Keratinocyte (primary cell): ENCODE results near the gene VPS13D. TPM values are rescaled to one million over a fixed set of nuclear protein-coding genes. Genes with fewer than 3 reads are reported as not detected.

Experiments
- DNase-seq: peaks from one replicate; pipeline ENCODE4 v3.0.0-alpha.2; 2011; ENCODE audit warnings: low read depth, missing footprints, low spot score
- FAIRE-seq: peaks from 2 replicates; lab custom pipeline; 2011; peaks lifted over from hg19 to GRCh38; lab: Jason Lieb, UNC
- H2AFZ ChIP-seq: 2 replicates; pipeline ENCODE4 v1.6.0; 2012; ENCODE audit warnings: low read length, control low read depth, inconsistent platforms; ENCODE audit not compliant: control insufficient read depth
- H3K27ac ChIP-seq: 2 replicates; pipeline ENCODE4 v1.5.1; 2011; ENCODE audit warnings: low read length; ENCODE audit not compliant: control insufficient read depth, insufficient read depth
- H3K27me3 ChIP-seq: 3 replicates; pipeline ENCODE4 v1.6.0; 2011; ENCODE audit warnings: low read length; ENCODE audit not compliant: control insufficient read depth, insufficient read depth; ENCODE audit errors: extremely low read depth
- H3K36me3 ChIP-seq, 2 experiments: 2 replicates in 1 of 2; 3 replicates in 1 of 2; pipeline ENCODE4 v1.5.1; 2011; ENCODE audit warnings: low read length in 2 of 2, mild to moderate bottlenecking in 1 of 2; ENCODE audit not compliant: control insufficient read depth in 2 of 2, insufficient read depth in 2 of 2; ENCODE audit errors: extremely low read depth in 1 of 2
- H3K4me1 ChIP-seq: 3 replicates; pipeline ENCODE4 v1.5.1; 2011; ENCODE audit warnings: low read length; ENCODE audit not compliant: control insufficient read depth, insufficient read depth; ENCODE audit errors: extremely low read depth
- H3K4me2 ChIP-seq: 3 replicates; pipeline ENCODE4 v1.6.0; 2011; ENCODE audit warnings: low read depth, low read length; ENCODE audit not compliant: control insufficient read depth, insufficient read depth; ENCODE audit errors: extremely low read depth
- H3K4me3 ChIP-seq, 3 experiments: fragments of 200-600 bp in 1 of 3; sonication (generic) in 1 of 3; 2 replicates in 2 of 3; 3 replicates in 1 of 3; pipeline ENCODE4 v1.5.1; 2011 to 2016; ENCODE audit warnings: low read length in 3 of 3, mild to moderate bottlenecking in 3 of 3, control low read depth in 2 of 3, inconsistent platforms in 1 of 3, low read depth in 1 of 3, mixed read lengths in 1 of 3, mixed run types in 1 of 3, moderate library complexity in 1 of 3; ENCODE audit not compliant: control insufficient read depth in 2 of 3, insufficient read depth in 2 of 3; ENCODE audit errors: extremely low read depth in 1 of 3
- H3K79me2 ChIP-seq: 2 replicates; pipeline ENCODE4 v1.6.0; 2012; ENCODE audit warnings: low read length; ENCODE audit not compliant: control insufficient read depth, insufficient read depth
- H3K9ac ChIP-seq: 3 replicates; pipeline ENCODE4 v1.6.0; 2011; ENCODE audit warnings: low read length; ENCODE audit not compliant: control insufficient read depth, insufficient read depth; ENCODE audit errors: extremely low read depth
- H3K9me1 ChIP-seq: 3 replicates; pipeline ENCODE4 v1.6.0; 2011; ENCODE audit warnings: low read length; ENCODE audit not compliant: control insufficient read depth, insufficient read depth; ENCODE audit errors: extremely low read depth
- H3K9me3 ChIP-seq: 2 replicates; pipeline ENCODE4 v1.5.1; 2012; ENCODE audit warnings: low read depth, low read length; ENCODE audit not compliant: control insufficient read depth
- H4K20me1 ChIP-seq: 3 replicates; pipeline ENCODE4 v1.6.0; 2011; ENCODE audit warnings: low read length; ENCODE audit not compliant: control insufficient read depth, insufficient read depth; ENCODE audit errors: extremely low read depth
- EZH2 ChIP-seq: IDR thresholded peaks from one replicate; pipeline ENCODE4 v1.6.1; 2012; ENCODE audit warnings: inconsistent platforms, mild to moderate bottlenecking, low read length, moderate library complexity
- dilution Hi-C: fragments of 300-500 bp; cut with MboI; formaldehyde crosslinking; loops from one replicate; pipeline ENCODE4 v1.7.0; 2020; ENCODE audit warnings: low sequenced_read_pairs; ENCODE audit not compliant: extremely low pct_ligation_motif_present
- polyA plus RNA-seq, 5 experiments: library from polyadenylated mRNA; depleted of rRNA in 3 of 5; stranded (reverse) in 3 of 5; stranded (forward) in 1 of 5; unstranded in 1 of 5; fragments of >200 nt; gene quantifications; 1 replicate in 1 of 5; 2 replicates in 3 of 5; 3 replicates in 1 of 5; pipeline versions ENCODE4 v1.2.1 to v1.2.3, GENCODE V29; 2011 to 2012; ENCODE audit warnings: missing spikeins in 2 of 5, low read depth in 1 of 5, low replicate concordance in 1 of 5
- TF ChIP-seq, protein P1 (sequence below), 3 experiments: IDR thresholded peaks in 1 of 3; conservative IDR thresholded peaks in 1 of 3; optimal IDR thresholded peaks in 1 of 3; 2 replicates in 2 of 3; 3 replicates in 1 of 3; pipeline versions ENCODE3 to v1.5.1; 2011; ENCODE audit warnings: low read length in 3 of 3, mild to moderate bottlenecking in 3 of 3, moderate library complexity in 2 of 3, control low read depth in 1 of 3, inconsistent platforms in 1 of 3; ENCODE audit not compliant: insufficient read depth in 2 of 3; ENCODE audit errors: extremely low read depth in 1 of 3

The VPS13D gene
- polyA plus RNA-seq, 1 donor (not counting 4 experiments of a cell fraction or from before 2014, with no cell fraction given) = 19.0 TPM

DNA sequence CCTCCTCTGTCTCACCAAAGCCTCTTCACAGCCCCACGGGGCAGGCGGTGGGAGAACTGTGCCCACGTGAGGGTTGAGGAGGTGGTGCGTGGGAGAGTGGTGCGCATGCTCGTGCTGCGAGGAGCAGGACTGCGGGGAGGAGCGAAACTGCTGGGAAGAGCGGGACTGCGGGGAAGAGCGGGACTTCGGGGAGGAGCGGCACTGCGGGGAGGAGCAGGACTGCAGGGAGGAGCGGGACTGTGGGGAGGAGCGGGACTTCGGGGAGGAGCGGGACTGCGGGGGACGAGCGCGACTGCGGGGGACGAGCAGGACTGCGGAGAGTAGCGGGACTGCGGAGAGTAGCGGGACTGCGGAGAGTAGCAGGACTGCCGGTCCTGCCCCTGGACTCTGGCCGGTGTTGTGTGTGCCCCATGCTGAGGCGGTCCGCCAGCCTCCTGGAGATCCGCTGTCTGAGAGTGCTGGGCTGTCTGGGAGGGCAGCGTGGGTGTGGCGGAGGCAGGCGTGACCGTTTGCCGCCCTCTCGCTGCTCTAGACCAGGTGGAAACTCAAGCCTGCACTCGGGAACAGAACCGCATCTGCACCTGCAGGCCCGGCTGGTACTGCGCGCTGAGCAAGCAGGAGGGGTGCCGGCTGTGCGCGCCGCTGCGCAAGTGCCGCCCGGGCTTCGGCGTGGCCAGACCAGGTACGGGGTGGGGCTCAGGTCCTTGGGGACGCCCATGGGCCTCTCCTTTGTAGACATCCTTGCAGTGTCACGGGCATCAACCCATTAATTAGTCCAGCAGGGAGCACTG is 38.4 kb upstream of the VPS13D start:
- no peak for FAIRE-seq
- no peaks in the 10 kb centered on the region for H4K20me1 ChIP-seq
- TF ChIP-seq EZH2 = no peak
- TF ChIP-seq, protein P1, sequence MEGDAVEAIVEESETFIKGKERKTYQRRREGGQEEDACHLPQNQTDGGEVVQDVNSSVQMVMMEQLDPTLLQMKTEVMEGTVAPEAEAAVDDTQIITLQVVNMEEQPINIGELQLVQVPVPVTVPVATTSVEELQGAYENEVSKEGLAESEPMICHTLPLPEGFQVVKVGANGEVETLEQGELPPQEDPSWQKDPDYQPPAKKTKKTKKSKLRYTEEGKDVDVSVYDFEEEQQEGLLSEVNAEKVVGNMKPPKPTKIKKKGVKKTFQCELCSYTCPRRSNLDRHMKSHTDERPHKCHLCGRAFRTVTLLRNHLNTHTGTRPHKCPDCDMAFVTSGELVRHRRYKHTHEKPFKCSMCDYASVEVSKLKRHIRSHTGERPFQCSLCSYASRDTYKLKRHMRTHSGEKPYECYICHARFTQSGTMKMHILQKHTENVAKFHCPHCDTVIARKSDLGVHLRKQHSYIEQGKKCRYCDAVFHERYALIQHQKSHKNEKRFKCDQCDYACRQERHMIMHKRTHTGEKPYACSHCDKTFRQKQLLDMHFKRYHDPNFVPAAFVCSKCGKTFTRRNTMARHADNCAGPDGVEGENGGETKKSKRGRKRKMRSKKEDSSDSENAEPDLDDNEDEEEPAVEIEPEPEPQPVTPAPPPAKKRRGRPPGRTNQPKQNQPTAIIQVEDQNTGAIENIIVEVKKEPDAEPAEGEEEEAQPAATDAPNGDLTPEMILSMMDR (optimal IDR thresholded peaks at IDR 0.05 in 1 of 3, IDR thresholded peaks at IDR 0.05 in 1 of 3, conservative IDR thresholded peaks at IDR 0.05 in 1 of 3; ENCODE audit: extremely low read depth in 1 of 3, insufficient read depth in 2 of 3, low read length in 3 of 3) = no peak
- dilution Hi-C loops = no loop called here
- H3K9me1 ChIP-seq = no peaks in the 10 kb centered on the region
- H3K79me2 ChIP-seq = no peaks in the 10 kb centered on the region
- H3K9me3 ChIP-seq = no peaks in the 10 kb centered on the region
- H3K27me3 ChIP-seq = peaks cover 33% of the 10 kb centered on the region
- no peaks in the 10 kb centered on the region for H3K4me1 ChIP-seq
- no peak overlapping the region for H3K9ac ChIP-seq
- no peaks in the 10 kb centered on the region for H3K36me3 ChIP-seq
- H2AFZ ChIP-seq = no peak overlapping the region
- H3K4me3 ChIP-seq = no peak overlapping the region
- no peak overlapping the region for H3K27ac ChIP-seq
- no peak overlapping the region for H3K4me2 ChIP-seq
- DNase-seq = no peak

DNA sequence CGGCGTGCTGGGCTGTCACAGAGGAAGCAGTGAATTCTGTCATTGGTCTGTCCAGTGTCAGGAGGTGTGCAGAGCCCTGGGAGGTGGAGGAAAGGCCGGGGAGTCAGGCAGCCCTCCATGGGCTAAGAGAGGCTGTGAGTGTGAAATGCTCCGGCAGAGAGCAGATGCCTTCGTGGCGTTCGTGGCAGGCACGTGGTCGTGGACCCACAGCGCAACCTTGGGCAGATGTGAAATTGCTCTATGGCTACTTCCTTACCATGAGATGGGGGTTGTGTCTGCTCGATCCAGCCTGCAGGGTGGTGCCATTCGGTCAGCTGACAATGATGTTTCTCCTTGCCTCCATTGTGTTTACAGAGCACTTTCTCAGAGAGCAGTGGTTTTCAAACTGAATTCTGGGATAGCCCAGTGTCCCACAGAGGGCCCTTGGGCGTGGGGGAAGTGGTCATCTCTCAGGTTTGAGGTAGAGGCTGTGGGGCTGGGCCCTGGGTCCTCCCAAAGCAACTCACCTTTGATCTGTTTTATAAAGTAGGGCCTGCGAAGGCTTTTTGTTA is 35.1 kb upstream of the VPS13D start:
- dilution Hi-C loops = no loop called here
- Histone ChIP-seq H3K27ac (no peak overlapping the region), H3K9ac (no peak overlapping the region), H3K4me1 (no peaks in the 10 kb centered on the region), H2AFZ (no peak overlapping the region), H3K9me3 (no peaks in the 10 kb centered on the region), H3K4me3 (no peak overlapping the region), H3K36me3 (no peaks in the 10 kb centered on the region), H3K4me2 (no peak overlapping the region), H3K27me3 (peaks cover 14% of the 10 kb centered on the region), H4K20me1 (no peaks in the 10 kb centered on the region), H3K79me2 (no peaks in the 10 kb centered on the region), H3K9me1 (no peaks in the 10 kb centered on the region)
- DNase-seq = no peak
- no peak for FAIRE-seq
- TF ChIP-seq EZH2 = no peak
- TF ChIP-seq, protein P1 (optimal IDR thresholded peaks at IDR 0.05 in 1 of 3, IDR thresholded peaks at IDR 0.05 in 1 of 3, conservative IDR thresholded peaks at IDR 0.05 in 1 of 3; ENCODE audit: extremely low read depth in 1 of 3, insufficient read depth in 2 of 3, low read length in 3 of 3) = no peak
